HCT116 (cell line): ENCODE results near the gene WDR19. TPM values are rescaled to one million over a fixed set of nuclear protein-coding genes. Genes with fewer than 3 reads are reported as not detected.

Source experiments
- ATAC-seq: fragments of 200-7000 bp; cut with Tn5 transposase; 2 replicates; pipeline ENCODE4 v1.9.1; 2020; ENCODE audit warnings: mild to moderate bottlenecking, moderate library complexity
- BruUV-seq: library from RNA; stranded (reverse); fragments of 400-500 nt; replicated peaks from 2 replicates; lab custom pipeline; 2021; lab: Mats Ljungman, UMichigan
- CTCF ChIA-PET: fragments of 300-600 bp; sonication (Branson Sonifier 250); formaldehyde crosslinking; loops from one replicate; lab custom pipeline; 2021; ENCODE audit warnings: antibody characterized with exemption; lab: Charles Lee
- POLR2A ChIA-PET: fragments of 300-600, 350-600 bp; sonication (Branson Sonifier 250); formaldehyde crosslinking; loops from one replicate; lab custom pipeline; 2021; ENCODE audit warnings: antibody characterized with exemption; lab: Charles Lee
- RAD21 ChIA-PET, 2 experiments: fragments of 300-600 bp; sonication (Branson Sonifier 250); formaldehyde crosslinking; loops; one replicate each; lab custom pipeline; 2023; ENCODE audit warnings: low total read pairs in 2 of 2; ENCODE audit not compliant: uncharacterized antibody in 2 of 2, unreplicated experiment in 2 of 2, low non-redundant PET in 1 of 2; lab: Charles Lee
- DNase-seq: peaks from one replicate; pipeline ENCODE4 v3.0.0-alpha.2; 2010; ENCODE audit warnings: low read depth, low spot score
- H2AFZ ChIP-seq: fragments of 200-600 bp; shearing (Covaris generic), sonication (generic); 2 replicates; pipeline ENCODE4 v1.6.1; 2017; ENCODE audit warnings: low read depth, mixed run types, mixed read lengths, antibody characterized with exemption, low read length; ENCODE audit not compliant: poor library complexity, severe bottlenecking
- H3K27ac ChIP-seq: 2 replicates; pipeline ENCODE4 v1.5.1; 2012; ENCODE audit warnings: low read depth, low read length
- H3K27me3 ChIP-seq: fragments of 200-600 bp; sonication (generic); 2 replicates; pipeline ENCODE4 v1.6.1; 2016; ENCODE audit warnings: mixed run types, low read length, mixed read lengths; ENCODE audit not compliant: insufficient read depth
- H3K36me3 ChIP-seq, 2 experiments: fragments of 200-500 bp in 1 of 2; fragments of 200-600 bp in 1 of 2; sonication (Bioruptor generic) in 1 of 2; sonication (generic) in 1 of 2; 2 replicates each; pipeline versions ENCODE4 v1.5.1 to v1.6.1; 2014 to 2016; ENCODE audit warnings: low read length in 2 of 2, inconsistent platforms in 1 of 2, mixed read lengths in 1 of 2, mixed run types in 1 of 2; ENCODE audit not compliant: insufficient read depth in 2 of 2, control insufficient read depth in 1 of 2
- H3K4me1 ChIP-seq, 2 experiments: fragments of 200-600 bp in 1 of 2; sonication (generic) in 1 of 2; 2 replicates each; pipeline versions ENCODE4 v1.5.1 to v1.6.1; 2012 to 2017; ENCODE audit warnings: low read length in 2 of 2, inconsistent platforms in 1 of 2, mild to moderate bottlenecking in 1 of 2, mixed read lengths in 1 of 2, mixed run types in 1 of 2, moderate library complexity in 1 of 2; ENCODE audit not compliant: insufficient read depth in 2 of 2, control insufficient read depth in 1 of 2
- H3K4me2 ChIP-seq: fragments of 200-600 bp; sonication (generic); 2 replicates; pipeline ENCODE4 v1.6.1; 2017; ENCODE audit warnings: mixed run types, low read length, mixed read lengths
- H3K4me3 ChIP-seq, 2 experiments: fragments of 200-600 bp in 1 of 2; sonication (generic) in 1 of 2; replicated peaks in 1 of 2; 2 replicates each; pipeline ENCODE4 v1.5.1; 2011 to 2016; ENCODE audit warnings: low read length in 2 of 2, control low read depth in 1 of 2, low read depth in 1 of 2, mild to moderate bottlenecking in 1 of 2, mixed read lengths in 1 of 2, mixed run types in 1 of 2
- H3K79me2 ChIP-seq: fragments of 200-600 bp; sonication (generic); 2 replicates; pipeline ENCODE4 v1.6.1; 2017; ENCODE audit warnings: mild to moderate bottlenecking, mixed run types, low read length, moderate library complexity, mixed read lengths; ENCODE audit not compliant: insufficient read depth
- H3K9ac ChIP-seq: fragments of 200-600 bp; sonication (generic); 2 replicates; pipeline ENCODE4 v1.6.1; 2016; ENCODE audit warnings: low read length, mixed read lengths
- H3K9me2 ChIP-seq: fragments of 200-600 bp; sonication (generic), shearing (Covaris generic); 2 replicates; pipeline ENCODE4 v1.6.1; 2017; ENCODE audit warnings: mixed run types, mild to moderate bottlenecking, moderate library complexity; ENCODE audit not compliant: insufficient read depth
- H3K9me3 ChIP-seq, 2 experiments: fragments of 200-500 bp in 1 of 2; fragments of 200-600 bp in 1 of 2; sonication (Bioruptor generic) in 1 of 2; sonication (generic) in 1 of 2; 2 replicates each; pipeline ENCODE4 v1.6.1; 2014 to 2017; ENCODE audit warnings: low read length in 2 of 2, mixed read lengths in 2 of 2, inconsistent platforms in 1 of 2, low read depth in 1 of 2, mild to moderate bottlenecking in 1 of 2, mixed run types in 1 of 2, moderate library complexity in 1 of 2; ENCODE audit not compliant: control insufficient read depth in 1 of 2, insufficient read depth in 1 of 2
- H4K20me1 ChIP-seq: fragments of 200-600 bp; sonication (generic), shearing (Covaris generic); 2 replicates; pipeline ENCODE4 v1.6.1; 2017; ENCODE audit warnings: mixed run types, mild to moderate bottlenecking, moderate library complexity; ENCODE audit not compliant: insufficient read depth
- ATF3 ChIP-seq: IDR thresholded peaks from 2 replicates; pipeline ENCODE4 v1.6.1; 2012
- EZH2 ChIP-seq: fragments of 200-600 bp; sonication (generic); IDR thresholded peaks from 2 replicates; pipeline ENCODE4 v1.6.1; 2017; ENCODE audit warnings: antibody characterized with exemption, mixed run types
- TCF7L2 ChIP-seq: IDR thresholded peaks from 2 replicates; pipeline ENCODE4 v1.7.0; 2011; ENCODE audit warnings: borderline replicate concordance, inconsistent platforms; ENCODE audit not compliant: insufficient read depth, insufficient read length; ENCODE audit errors: extremely low read depth
- ZNF274 ChIP-seq: fragments of 200-500 bp; sonication (Bioruptor generic); IDR thresholded peaks from 2 replicates; pipeline ENCODE4 v1.6.1; 2014; ENCODE audit warnings: mild to moderate bottlenecking, low read depth, low read length, inconsistent platforms
- intact Hi-C: fragments of 100-400 bp; cut with micrococcal nuclease; formaldehyde crosslinking; loops from 2 replicates; pipeline ENCODE4 v1.10.0; 2022
- total RNA-seq: library from RNA; stranded (reverse); gene quantifications from one replicate; pipeline ENCODE4 v1.2.1, GENCODE V29; 2021; ENCODE audit not compliant: unreplicated experiment

Gene WDR19
- total RNA-seq, 1 experiment from 2014 or later = 18.8 TPM

- TF ChIP-seq EZH2 = no peak
- no peak for TF ChIP-seq ATF3
- ChIA-PET POLR2A (interaction anchor here (0.5 kb wide), 1 partner anchor 388 kb away, joined by 3 read pairs; no protein-coding TSS in a partner anchor), RAD21 (interaction anchor here in 1 of 2 experiments (0.7 kb wide), 1 partner anchor 71 kb away, joined by 3 read pairs; no protein-coding TSS in a partner anchor), CTCF (no interaction called here)
- no peaks in the 10 kb centered on the region for H3K27me3 ChIP-seq
- H3K4me1 ChIP-seq = peaks cover 0 to 21% of the 10 kb centered on the region in 2 experiments; a peak in 2 of 4 replicates
- no peak for DNase-seq
- intact Hi-C loops = no loop called here
- no peaks in the 10 kb centered on the region for H3K9me2 ChIP-seq
- no peak overlapping the region for H3K4me2 ChIP-seq
- no peak for ATAC-seq
- H3K79me2 ChIP-seq = no peaks in the 10 kb centered on the region; the same call in 1 of the 2 replicates
- no peaks in the 10 kb centered on the region for H3K9me3 ChIP-seq
- H3K27ac ChIP-seq = no peak overlapping the region
- H3K9ac ChIP-seq = no peak overlapping the region
- H2AFZ ChIP-seq = no peak overlapping the region
- no peak overlapping the region for H3K4me3 ChIP-seq
- no peaks in the 10 kb centered on the region for H4K20me1 ChIP-seq
- no TSS peak for BruUV-seq
- peaks cover 2 to 5% of the 10 kb centered on the region in 2 experiments; a peak in 2 of 4 replicates for H3K36me3 ChIP-seq
Observed at GRCh38 chr4:39320381-39321115, 138.2 kb downstream of the WDR19 start.

- H2AFZ ChIP-seq = no peak overlapping the region
- intact Hi-C loops = no loop called here
- no peak overlapping the region for H3K9ac ChIP-seq
- RAD21 ChIA-PET = no interaction called here
- no peak overlapping the region for H3K4me3 ChIP-seq
- CTCF ChIA-PET = no interaction called here
- no peak for TF ChIP-seq TCF7L2
- TF ChIP-seq ZNF274 = no peak
- BruUV-seq = no TSS peak
- no peaks in the 10 kb centered on the region for H3K9me2 ChIP-seq
- no peaks in the 10 kb centered on the region; a peak in 1 of 4 replicates for H3K36me3 ChIP-seq
- DNase-seq (no peak), ATAC-seq (no peak)
- peaks cover 0 to 21% of the 10 kb centered on the region in 2 experiments; a peak in 2 of 4 replicates for H3K4me1 ChIP-seq
- H4K20me1 ChIP-seq = no peaks in the 10 kb centered on the region
- no peak overlapping the region for H3K4me2 ChIP-seq
- H3K79me2 ChIP-seq = peaks cover 5% of the 10 kb centered on the region
- H3K27ac ChIP-seq = no peak overlapping the region
- H3K9me3 ChIP-seq = no peaks in the 10 kb centered on the region
- POLR2A ChIA-PET = no interaction called here
- H3K27me3 ChIP-seq = no peaks in the 10 kb centered on the region
Observed at GRCh38 chr4:39323821-39324220, 141.5 kb downstream of the WDR19 start.
